ENCODE results near the gene GCNT2.

DNA sequence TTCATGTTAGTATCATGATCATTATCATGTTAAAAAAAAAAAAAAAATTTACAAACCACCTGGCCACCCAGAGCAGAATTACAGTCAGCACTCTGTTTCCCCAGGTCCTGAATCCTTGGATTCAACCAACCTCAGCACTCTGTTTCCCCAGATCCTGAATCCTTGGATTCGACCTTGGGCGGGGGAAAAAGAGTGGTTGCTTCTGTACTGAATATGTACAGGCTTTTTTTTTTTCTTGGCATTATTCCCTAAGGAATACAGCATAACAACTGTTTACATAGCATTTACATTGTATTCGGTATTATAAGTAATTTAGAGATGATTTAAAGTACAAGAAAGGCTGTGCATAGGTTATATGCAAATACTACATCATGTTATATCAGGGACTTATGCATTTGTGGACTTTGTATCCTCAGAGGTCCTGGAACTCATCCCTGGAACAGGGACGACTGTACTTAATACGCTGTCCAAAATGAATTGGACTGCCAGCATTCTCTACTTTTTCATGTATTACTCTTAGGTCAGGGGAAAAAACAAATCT, 31.2 kb downstream of the GCNT2 start:
- TF ChIP-seq CEBPB (IDR thresholded peaks at IDR 0.05): no peak
- TF ChIP-seq RAD21 (IDR thresholded peaks at IDR 0.05; ENCODE audit: low read depth): no peak
